ENCODE measurements around the gene SRSF7.
"Not testable (repeated sequence)": the region's sequence is repeated elsewhere in the genome, so short reads cannot be mapped to it uniquely, and the experiment has no call there.

SRSF7 gene

GRCh38 chr2:38714941-38715340, 36.2 kb downstream of the SRSF7 start:
- CTCF ChIA-PET; H3K4me3 ChIP-seq (ENCODE audit: control insufficient read depth in 1 of 7, extremely low read depth in 1 of 7, insufficient read depth in 4 of 7, low read depth in 2 of 7, low read length in 6 of 7); POLR2A ChIA-PET; H3K9me3 ChIP-seq (ENCODE audit: control extremely low read depth in 1 of 5, control insufficient read depth in 4 of 5, insufficient read depth in 2 of 5, low read depth in 1 of 5, low read length in 4 of 5); H3K36me3 ChIP-seq (ENCODE audit: control insufficient read depth in 4 of 4, insufficient read depth in 4 of 4, low read length in 3 of 4); H3K27ac ChIP-seq (ENCODE audit: insufficient read depth in 1 of 2, low read depth in 1 of 2, low read length in 2 of 2, poor library complexity in 1 of 2, severe bottlenecking in 2 of 2); H3K4me1 ChIP-seq (ENCODE audit: control extremely low read depth in 1 of 4, control insufficient read depth in 4 of 4, insufficient read depth in 4 of 4, low read length in 3 of 4); H3K27me3 ChIP-seq (replicated peaks in 2 of 5; ENCODE audit: control insufficient read depth in 4 of 5, insufficient read depth in 5 of 5, low read length in 4 of 5); DNase-seq: not testable (repeated sequence)
- WGBS (ENCODE audit: insufficient coverage), result no CpG with 5 or more reads among the region's 1 CpG

DNA sequence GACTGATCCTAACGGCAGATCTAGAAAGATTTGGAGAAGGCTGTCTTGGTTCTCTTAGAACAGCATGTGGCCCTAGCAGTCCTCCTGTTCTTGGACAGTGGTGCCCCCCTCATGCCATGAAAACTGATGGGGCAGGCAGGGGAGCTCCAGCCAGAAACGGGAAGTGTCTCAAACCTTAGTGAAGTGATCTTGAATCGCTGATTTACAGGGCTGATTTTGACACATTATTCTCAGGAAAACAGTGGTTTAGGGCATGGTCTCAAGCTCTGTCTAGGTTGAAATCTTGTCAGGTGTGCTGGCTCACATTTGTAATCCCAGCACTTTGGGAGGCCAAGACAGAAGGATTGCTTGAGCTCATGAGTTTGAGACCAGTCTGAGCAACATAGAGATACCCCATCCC, 37.8 kb downstream of the SRSF7 start:
- H3K36me3 ChIP-seq (ENCODE audit: control insufficient read depth in 4 of 4, insufficient read depth in 4 of 4, low read length in 3 of 4), result no peaks in the 10 kb centered on the region
- peaks cover 0 to 3% (median 0%) of the 10 kb centered on the region in 4 experiments for H3K4me1 ChIP-seq (ENCODE audit: control extremely low read depth in 1 of 4, control insufficient read depth in 4 of 4, insufficient read depth in 4 of 4, low read length in 3 of 4)
- ChIA-PET POLR2A (interaction anchor here (0.7 kb wide), 1 partner anchor 1530 kb away, joined by 3 read pairs; no protein-coding TSS in a partner anchor), CTCF (interaction anchor here (0.9 to 1.4 kb wide), 6 partner anchors 10 to 132 kb away, joined by 3 to 5 read pairs (median 4); no protein-coding TSS in a partner anchor)
- H3K27ac ChIP-seq (ENCODE audit: insufficient read depth in 1 of 2, low read depth in 1 of 2, low read length in 2 of 2, poor library complexity in 1 of 2, severe bottlenecking in 2 of 2), result no peak overlapping the region
- no peak overlapping the region for H3K4me3 ChIP-seq (ENCODE audit: control insufficient read depth in 1 of 7, extremely low read depth in 1 of 7, insufficient read depth in 4 of 7, low read depth in 2 of 7, low read length in 6 of 7)
- WGBS (ENCODE audit: insufficient coverage), result 39% methylated on average over 3 of the region's 3 CpGs
- H3K27me3 ChIP-seq (replicated peaks in 2 of 5; ENCODE audit: control insufficient read depth in 4 of 5, insufficient read depth in 5 of 5, low read length in 4 of 5), result no peaks in the 10 kb centered on the region
- DNase-seq, result peak in 1 of 3 donors; percentile 26
- no peaks in the 10 kb centered on the region for H3K9me3 ChIP-seq (ENCODE audit: control extremely low read depth in 1 of 5, control insufficient read depth in 4 of 5, insufficient read depth in 2 of 5, low read depth in 1 of 5, low read length in 4 of 5)

- H3K27me3 ChIP-seq (replicated peaks in 2 of 5; ENCODE audit: control insufficient read depth in 4 of 5, insufficient read depth in 5 of 5, low read length in 4 of 5), result no peaks in the 10 kb centered on the region
- WGBS (ENCODE audit: insufficient coverage), result 83% methylated on average over 3 of the region's 4 CpGs
- peaks cover 0 to 3% (median 0%) of the 10 kb centered on the region in 4 experiments for H3K4me1 ChIP-seq (ENCODE audit: control extremely low read depth in 1 of 4, control insufficient read depth in 4 of 4, insufficient read depth in 4 of 4, low read length in 3 of 4)
- no peak for DNase-seq
- H3K27ac ChIP-seq (ENCODE audit: insufficient read depth in 1 of 2, low read depth in 1 of 2, low read length in 2 of 2, poor library complexity in 1 of 2, severe bottlenecking in 2 of 2), result no peak overlapping the region
- no peaks in the 10 kb centered on the region for H3K9me3 ChIP-seq (ENCODE audit: control extremely low read depth in 1 of 5, control insufficient read depth in 4 of 5, insufficient read depth in 2 of 5, low read depth in 1 of 5, low read length in 4 of 5)
- no peaks in the 10 kb centered on the region for H3K36me3 ChIP-seq (ENCODE audit: control insufficient read depth in 4 of 4, insufficient read depth in 4 of 4, low read length in 3 of 4)
- CTCF ChIA-PET, result interaction anchor here (0.9 to 1.4 kb wide), 4 partner anchors 20 to 131 kb away, joined by 3 to 5 read pairs (median 4); no protein-coding TSS in a partner anchor
- H3K4me3 ChIP-seq (ENCODE audit: control insufficient read depth in 1 of 7, extremely low read depth in 1 of 7, insufficient read depth in 4 of 7, low read depth in 2 of 7, low read length in 6 of 7), result no peak overlapping the region
- POLR2A ChIA-PET, result interaction anchor here (0.7 kb wide), 1 partner anchor 1530 kb away, joined by 3 read pairs; no protein-coding TSS in a partner anchor
Measured at GRCh38 chr2:38712871-38713270, 38.3 kb downstream of the SRSF7 start.

GRCh38 chr2:38712413-38712812, 38.7 kb downstream of the SRSF7 start:
- DNase-seq, result no peak
- Histone ChIP-seq H3K9me3 (ENCODE audit: control extremely low read depth in 1 of 5, control insufficient read depth in 4 of 5, insufficient read depth in 2 of 5, low read depth in 1 of 5, low read length in 4 of 5) (no peaks in the 10 kb centered on the region), H3K36me3 (ENCODE audit: control insufficient read depth in 4 of 4, insufficient read depth in 4 of 4, low read length in 3 of 4) (no peaks in the 10 kb centered on the region), H3K4me1 (ENCODE audit: control extremely low read depth in 1 of 4, control insufficient read depth in 4 of 4, insufficient read depth in 4 of 4, low read length in 3 of 4) (peaks cover 0 to 3% (median 0%) of the 10 kb centered on the region in 4 experiments), H3K27ac (ENCODE audit: insufficient read depth in 1 of 2, low read depth in 1 of 2, low read length in 2 of 2, poor library complexity in 1 of 2, severe bottlenecking in 2 of 2) (no peak overlapping the region), H3K4me3 (ENCODE audit: control insufficient read depth in 1 of 7, extremely low read depth in 1 of 7, insufficient read depth in 4 of 7, low read depth in 2 of 7, low read length in 6 of 7) (no peak overlapping the region), H3K27me3 (replicated peaks in 2 of 5; ENCODE audit: control insufficient read depth in 4 of 5, insufficient read depth in 5 of 5, low read length in 4 of 5) (no peaks in the 10 kb centered on the region)
- POLR2A ChIA-PET, result no interaction called here
- CTCF ChIA-PET, result no interaction called here
- 97% methylated on average over 7 of the region's 7 CpGs for WGBS (ENCODE audit: insufficient coverage)

- POLR2A ChIA-PET, result no interaction called here
- H3K9me3 ChIP-seq (ENCODE audit: control extremely low read depth in 1 of 5, control insufficient read depth in 4 of 5, insufficient read depth in 2 of 5, low read depth in 1 of 5, low read length in 4 of 5), result no peaks in the 10 kb centered on the region
Measured at GRCh38 chr2:38711558-38711957, 39.6 kb downstream of the SRSF7 start.

DNA sequence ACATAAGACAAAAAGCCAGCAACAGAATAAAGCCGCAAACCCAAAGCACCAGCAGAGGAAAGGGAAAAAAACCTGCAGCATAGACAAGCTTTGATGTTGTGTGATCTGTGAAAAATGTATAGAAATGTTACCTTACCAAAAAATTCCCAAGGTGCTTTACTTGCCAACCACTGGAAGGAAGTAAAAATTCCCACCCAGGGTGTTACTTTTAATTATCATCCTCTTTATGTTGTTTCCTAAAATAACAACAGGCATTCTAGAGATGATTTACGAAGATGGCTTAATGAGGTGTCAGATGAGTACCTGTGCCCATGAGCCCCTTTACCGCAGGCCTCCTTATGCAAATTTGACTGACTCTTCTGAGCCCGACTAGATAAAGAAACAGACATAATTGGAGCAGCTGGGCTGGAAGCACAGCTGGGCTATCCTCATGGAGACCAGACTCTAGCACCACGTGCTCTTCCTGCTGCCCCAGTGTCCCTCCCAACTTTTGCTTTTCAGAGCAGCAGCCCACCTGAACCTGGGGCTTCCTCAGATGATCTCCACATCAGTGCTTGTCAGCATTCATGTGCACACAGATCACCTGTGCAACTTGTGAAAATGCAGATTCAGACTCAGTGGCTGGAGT, 41.5 kb downstream of the SRSF7 start:
- CTCF ChIA-PET, result interaction anchor here (1.0 kb wide), 1 partner anchor 32 kb away, joined by 3 read pairs; no protein-coding TSS in a partner anchor
- no peaks in the 10 kb centered on the region for H3K27me3 ChIP-seq (replicated peaks in 2 of 5; ENCODE audit: control insufficient read depth in 4 of 5, insufficient read depth in 5 of 5, low read length in 4 of 5)
- POLR2A ChIA-PET, result no interaction called here
- WGBS (ENCODE audit: insufficient coverage), result 94% methylated on average over 4 of the region's 5 CpGs
- no peaks in the 10 kb centered on the region for H3K9me3 ChIP-seq (ENCODE audit: control extremely low read depth in 1 of 5, control insufficient read depth in 4 of 5, insufficient read depth in 2 of 5, low read depth in 1 of 5, low read length in 4 of 5)
- H3K27ac ChIP-seq (ENCODE audit: insufficient read depth in 1 of 2, low read depth in 1 of 2, low read length in 2 of 2, poor library complexity in 1 of 2, severe bottlenecking in 2 of 2), result no peak overlapping the region
- H3K4me3 ChIP-seq (ENCODE audit: control insufficient read depth in 1 of 7, extremely low read depth in 1 of 7, insufficient read depth in 4 of 7, low read depth in 2 of 7, low read length in 6 of 7), result no peak overlapping the region
- H3K4me1 ChIP-seq (ENCODE audit: control extremely low read depth in 1 of 4, control insufficient read depth in 4 of 4, insufficient read depth in 4 of 4, low read length in 3 of 4), result peaks cover 0 to 3% (median 0%) of the 10 kb centered on the region in 4 experiments
- no peaks in the 10 kb centered on the region for H3K36me3 ChIP-seq (ENCODE audit: control insufficient read depth in 4 of 4, insufficient read depth in 4 of 4, low read length in 3 of 4)
- DNase-seq, result no peak

More at GRCh38 chr2:38711558-38711957, 39.6 kb downstream of the SRSF7 start:
- no peak for DNase-seq
- Histone ChIP-seq H3K4me1 (ENCODE audit: control extremely low read depth in 1 of 4, control insufficient read depth in 4 of 4, insufficient read depth in 4 of 4, low read length in 3 of 4) (peaks cover 0 to 3% (median 0%) of the 10 kb centered on the region in 4 experiments), H3K27me3 (replicated peaks in 2 of 5; ENCODE audit: control insufficient read depth in 4 of 5, insufficient read depth in 5 of 5, low read length in 4 of 5) (no peaks in the 10 kb centered on the region), H3K4me3 (ENCODE audit: control insufficient read depth in 1 of 7, extremely low read depth in 1 of 7, insufficient read depth in 4 of 7, low read depth in 2 of 7, low read length in 6 of 7) (no peak overlapping the region), H3K36me3 (ENCODE audit: control insufficient read depth in 4 of 4, insufficient read depth in 4 of 4, low read length in 3 of 4) (no peaks in the 10 kb centered on the region), H3K27ac (ENCODE audit: insufficient read depth in 1 of 2, low read depth in 1 of 2, low read length in 2 of 2, poor library complexity in 1 of 2, severe bottlenecking in 2 of 2) (no peak overlapping the region)
- CTCF ChIA-PET, result no interaction called here

GRCh38 chr2:38708900-38709566, 42.1 kb downstream of the SRSF7 start:
- no peak overlapping the region for H3K4me3 ChIP-seq (ENCODE audit: control insufficient read depth in 1 of 7, extremely low read depth in 1 of 7, insufficient read depth in 4 of 7, low read depth in 2 of 7, low read length in 6 of 7)
- H3K9me3 ChIP-seq (ENCODE audit: control extremely low read depth in 1 of 5, control insufficient read depth in 4 of 5, insufficient read depth in 2 of 5, low read depth in 1 of 5, low read length in 4 of 5), result no peaks in the 10 kb centered on the region
- no peak for DNase-seq
- H3K27me3 ChIP-seq (replicated peaks in 2 of 5; ENCODE audit: control insufficient read depth in 4 of 5, insufficient read depth in 5 of 5, low read length in 4 of 5), result no peaks in the 10 kb centered on the region
- WGBS (ENCODE audit: insufficient coverage), result 100% methylated on average over 8 of the region's 12 CpGs
- POLR2A ChIA-PET, result interaction anchor here (0.7 kb wide), 1 partner anchor 251 kb away, joined by 3 read pairs; no protein-coding TSS in a partner anchor
- CTCF ChIA-PET, result interaction anchor here (1.0 to 2.1 kb wide), 2 partner anchors 9 to 33 kb away, joined by 3 to 6 read pairs; no protein-coding TSS in a partner anchor
- peaks cover 0 to 3% (median 0%) of the 10 kb centered on the region in 4 experiments for H3K4me1 ChIP-seq (ENCODE audit: control extremely low read depth in 1 of 4, control insufficient read depth in 4 of 4, insufficient read depth in 4 of 4, low read length in 3 of 4)
- no peak overlapping the region for H3K27ac ChIP-seq (ENCODE audit: insufficient read depth in 1 of 2, low read depth in 1 of 2, low read length in 2 of 2, poor library complexity in 1 of 2, severe bottlenecking in 2 of 2)
- no peaks in the 10 kb centered on the region for H3K36me3 ChIP-seq (ENCODE audit: control insufficient read depth in 4 of 4, insufficient read depth in 4 of 4, low read length in 3 of 4)

Data from common myeloid progenitor, CD34-positive (primary cell).